Activated CD8-positive, alpha-beta memory T cell treated with anti-CD3 and anti-CD28 coated beads, Interleukin-2, amount 10 ng/mL, durations not matched to agents 7 days and 5 days (primary cell): ENCODE results near the gene MFSD12. TPM values are rescaled to one million over a fixed set of nuclear protein-coding genes. Genes with fewer than 3 reads are reported as not detected.

Experiments
- ATAC-seq: fragments of 150-1000 bp; cut with Tn5 transposase; one replicate; pipeline ENCODE4 v1.10.0; 2021; ENCODE audit warnings: moderate library complexity
- CTCF ChIA-PET: fragments of 350-600 bp; sonication (Branson Sonifier 250); formaldehyde crosslinking; loops from one replicate; lab custom pipeline; 2021; ENCODE audit warnings: antibody characterized with exemption; lab: Charles Lee
- DNase-seq: peaks from one replicate; pipeline ENCODE4 v3.0.0-alpha.2; 2020
- H3K27ac Mint-ChIP-seq: one replicate; pipeline ENCODE4 v1.8.0; 2021; ENCODE audit warnings: mild to moderate bottlenecking, mixed read lengths
- H3K27me3 Mint-ChIP-seq: one replicate; pipeline ENCODE4 v1.8.0; 2021; ENCODE audit warnings: mixed read lengths
- H3K36me3 Mint-ChIP-seq: one replicate; pipeline ENCODE4 v1.8.0; 2021; ENCODE audit warnings: mild to moderate bottlenecking, mixed read lengths
- H3K4me1 Mint-ChIP-seq: one replicate; pipeline ENCODE4 v1.8.0; 2021; ENCODE audit warnings: mixed read lengths
- H3K4me3 Mint-ChIP-seq: one replicate; pipeline ENCODE4 v1.8.0; 2021; ENCODE audit warnings: mild to moderate bottlenecking, moderate library complexity, mixed read lengths
- H3K9me3 Mint-ChIP-seq: one replicate; pipeline ENCODE4 v1.8.0; 2022; ENCODE audit warnings: low read depth, mixed read lengths
- total RNA-seq, 2 experiments: library from RNA; stranded (reverse); gene quantifications; one replicate each; pipeline ENCODE4 v1.2.3, GENCODE V29; 2021

Gene MFSD12
- total RNA-seq, 2 experiments from 2014 or later = 54.8 to 71.4 TPM

GRCh38 chr19:3546119-3546518 lies 11.3 kb downstream of the MFSD12 start:
- H3K4me3 Mint-ChIP-seq = no peak overlapping the region
- no peak overlapping the region for H3K27ac Mint-ChIP-seq
- H3K9me3 Mint-ChIP-seq = no peaks in the 10 kb centered on the region
- no peaks in the 10 kb centered on the region for H3K27me3 Mint-ChIP-seq
- DNase-seq = no peak
- CTCF ChIA-PET = interaction anchor here (0.9 to 5.4 kb wide), 10 partner anchors 10 to 241 kb away, joined by 3 to 77 read pairs (median 6); partner anchors contain the start of genes GIPC3 and MFSD12
- ATAC-seq = no peak
- peaks cover 6% of the 10 kb centered on the region for H3K4me1 Mint-ChIP-seq
- H3K36me3 Mint-ChIP-seq = no peaks in the 10 kb centered on the region

GRCh38 chr19:3545669-3546034 lies 11.7 kb downstream of the MFSD12 start:
- Mint-ChIP-seq H3K4me1 (peaks cover 5% of the 10 kb centered on the region), H3K27me3 (no peaks in the 10 kb centered on the region), H3K4me3 (no peak overlapping the region), H3K36me3 (no peaks in the 10 kb centered on the region), H3K9me3 (no peaks in the 10 kb centered on the region), H3K27ac (no peak overlapping the region)
- CTCF ChIA-PET = interaction anchor here (0.7 to 5.4 kb wide), 12 partner anchors 9 to 146 kb away, joined by 3 to 77 read pairs (median 5); partner anchors contain the start of genes FZR1, GIPC3 and MFSD12
- no peak for ATAC-seq
- no peak for DNase-seq

GRCh38 chr19:3544742-3545668 lies 12.4 kb downstream of the MFSD12 start:
- peaks cover 5% of the 10 kb centered on the region for H3K4me1 Mint-ChIP-seq
- H3K4me3 Mint-ChIP-seq = no peak overlapping the region
- ATAC-seq = peak; percentile 61
- H3K36me3 Mint-ChIP-seq = peaks cover 1% of the 10 kb centered on the region
- CTCF ChIA-PET = interaction anchor here (0.5 to 5.4 kb wide), 22 partner anchors 9 to 343 kb away, joined by 3 to 77 read pairs (median 4); partner anchors contain the start of genes DOHH, FZR1, GIPC3 and MFSD12
- H3K9me3 Mint-ChIP-seq = no peaks in the 10 kb centered on the region
- peak overlapping the region; percentile 46 for H3K27ac Mint-ChIP-seq
- H3K27me3 Mint-ChIP-seq = no peaks in the 10 kb centered on the region
- DNase-seq = peak; percentile 84

- Mint-ChIP-seq H3K4me3 (no peak overlapping the region), H3K9me3 (peaks cover 2% of the 10 kb centered on the region), H3K36me3 (peaks cover 6% of the 10 kb centered on the region), H3K27me3 (no peaks in the 10 kb centered on the region), H3K4me1 (peaks cover 5% of the 10 kb centered on the region), H3K27ac (no peak overlapping the region)
- CTCF ChIA-PET = interaction anchor here (1.2 to 5.4 kb wide), 4 partner anchors 13 to 75 kb away, joined by 3 to 77 read pairs (median 10); partner anchors contain the start of gene MFSD12
- no peak for DNase-seq
- ATAC-seq = no peak
These were observed 13.4 kb downstream of the MFSD12 start for GRCh38 chr19:3544058-3544376.

GRCh38 chr19:3543150-3544057 lies 14.0 kb downstream of the MFSD12 start:
- CTCF ChIA-PET = interaction anchor here (1.5 kb wide), 1 partner anchor 65 kb away, joined by 7 read pairs; no protein-coding TSS in a partner anchor
- H3K36me3 Mint-ChIP-seq = peaks cover 6% of the 10 kb centered on the region
- H3K27ac Mint-ChIP-seq = no peak overlapping the region
- ATAC-seq (no peak), DNase-seq (no peak)
- no peaks in the 10 kb centered on the region for H3K27me3 Mint-ChIP-seq
- H3K9me3 Mint-ChIP-seq = peaks cover 2% of the 10 kb centered on the region
- H3K4me1 Mint-ChIP-seq = peaks cover 5% of the 10 kb centered on the region
- no peak overlapping the region for H3K4me3 Mint-ChIP-seq

GRCh38 chr19:3539756-3540118 lies 17.6 kb downstream of the MFSD12 start:
- no peak for ATAC-seq
- H3K27me3 Mint-ChIP-seq = no peaks in the 10 kb centered on the region
- peaks cover 2% of the 10 kb centered on the region for H3K9me3 Mint-ChIP-seq
- peaks cover 14% of the 10 kb centered on the region for H3K36me3 Mint-ChIP-seq
- no peak for DNase-seq
- H3K27ac Mint-ChIP-seq = no peak overlapping the region
- H3K4me3 Mint-ChIP-seq = no peak overlapping the region
- no peaks in the 10 kb centered on the region for H3K4me1 Mint-ChIP-seq
- CTCF ChIA-PET = interaction anchor here (1.4 kb wide), 2 partner anchors 15 to 153 kb away, joined by 3 read pairs; no protein-coding TSS in a partner anchor

- no peak for DNase-seq
- H3K4me3 Mint-ChIP-seq = no peak within 1 kb of the TSS
- CTCF ChIA-PET = interaction anchor here (1.4 kb wide), 2 partner anchors 16 to 153 kb away, joined by 3 read pairs; no protein-coding TSS in a partner anchor
- peaks cover 14% of the 10 kb centered on the region for H3K36me3 Mint-ChIP-seq
- no peak within 1 kb of the TSS for H3K27ac Mint-ChIP-seq
- H3K4me1 Mint-ChIP-seq = no peaks in the 10 kb centered on the region
- H3K9me3 Mint-ChIP-seq = peaks cover 2% of the 10 kb centered on the region
- ATAC-seq = no peak
- H3K27me3 Mint-ChIP-seq = no peaks in the 10 kb centered on the region
These were observed 18.2 kb downstream of the MFSD12 start, which contains the start of gene TEKTIP1 for GRCh38 chr19:3538965-3539755. Gene TEKTIP1 (plus strand): TSS chr19:3539174. CDS start chr19:3539178, 4 bp downstream.

GRCh38 chr19:3538258-3538929 lies 19.0 kb downstream of the MFSD12 start:
- Mint-ChIP-seq H3K4me3 (no peak overlapping the region), H3K9me3 (peaks cover 2% of the 10 kb centered on the region), H3K36me3 (peaks cover 18% of the 10 kb centered on the region), H3K27me3 (no peaks in the 10 kb centered on the region), H3K27ac (no peak overlapping the region), H3K4me1 (no peaks in the 10 kb centered on the region)
- DNase-seq (no peak), ATAC-seq (no peak)
- CTCF ChIA-PET = interaction anchor here (1.0 to 1.4 kb wide), 3 partner anchors 10 to 154 kb away, joined by 3 read pairs; no protein-coding TSS in a partner anchor

GRCh38 chr19:3537438-3538240 lies 19.7 kb downstream of the MFSD12 start:
- DNase-seq (no peak), ATAC-seq (no peak)
- no peaks in the 10 kb centered on the region for H3K4me1 Mint-ChIP-seq
- H3K9me3 Mint-ChIP-seq = peaks cover 2% of the 10 kb centered on the region
- H3K36me3 Mint-ChIP-seq = peaks cover 18% of the 10 kb centered on the region
- no peaks in the 10 kb centered on the region for H3K27me3 Mint-ChIP-seq
- no peak overlapping the region for H3K4me3 Mint-ChIP-seq
- H3K27ac Mint-ChIP-seq = no peak overlapping the region
- CTCF ChIA-PET = interaction anchor here (1.0 to 2.1 kb wide), 2 partner anchors 8 to 11 kb away, joined by 3 to 8 read pairs; no protein-coding TSS in a partner anchor

- peaks cover 18% of the 10 kb centered on the region for H3K36me3 Mint-ChIP-seq
- no peaks in the 10 kb centered on the region for H3K27me3 Mint-ChIP-seq
- H3K27ac Mint-ChIP-seq = no peak overlapping the region
- no peaks in the 10 kb centered on the region for H3K4me1 Mint-ChIP-seq
- DNase-seq (no peak), ATAC-seq (no peak)
- H3K4me3 Mint-ChIP-seq = no peak overlapping the region
- H3K9me3 Mint-ChIP-seq = peaks cover 2% of the 10 kb centered on the region
- CTCF ChIA-PET = interaction anchor here (2.1 kb wide), 1 partner anchor 8 kb away, joined by 8 read pairs; no protein-coding TSS in a partner anchor
These were observed 20.3 kb downstream of the MFSD12 start for GRCh38 chr19:3537101-3537437.

GRCh38 chr19:3536429-3537100 lies 20.8 kb downstream of the MFSD12 start:
- Mint-ChIP-seq H3K9me3 (peaks cover 2% of the 10 kb centered on the region), H3K27me3 (no peaks in the 10 kb centered on the region), H3K4me1 (no peaks in the 10 kb centered on the region), H3K4me3 (no peak overlapping the region), H3K36me3 (peaks cover 18% of the 10 kb centered on the region), H3K27ac (no peak overlapping the region)
- no peak for DNase-seq
- CTCF ChIA-PET = interaction anchor here (2.1 kb wide), 1 partner anchor 9 kb away, joined by 8 read pairs; no protein-coding TSS in a partner anchor
- no peak for ATAC-seq
